Measurements from ENCODE around the gene CSTA. TPM values are rescaled to one million over a fixed set of nuclear protein-coding genes. Genes with fewer than 3 reads are reported as not detected.
"Not testable (repeated sequence)": the region's sequence is repeated elsewhere in the genome, so short reads cannot be mapped to it uniquely, and the experiment has no call there.

CSTA gene
- total RNA-seq, 6 experiments from 2014 or later = 4.2 to 19.3 (median 8.6) TPM

- Histone ChIP-seq H3K36me3 (no peaks in the 10 kb centered on the region), H3K27me3 (no peaks in the 10 kb centered on the region), H3K27ac (peak overlapping the region in 2 of 3 donors; percentile 70 to 72), H3K4me3 (no peak overlapping the region), H3K9me3 (no peaks in the 10 kb centered on the region), H3K4me1 (peaks cover 0 to 47% (median 11%) of the 10 kb centered on the region in 4 donors)
- intact Hi-C loops (cut with DNase I) = no loop called here
- no peak for DNase-seq
- no peak for ATAC-seq
- no peak for TF ChIP-seq POLR2A (IDR thresholded peaks at IDR 0.05)
- TF ChIP-seq CTCF (IDR thresholded peaks at IDR 0.05) = no peak
- 77% methylated on average over 2 of the region's 2 CpGs for WGBS (ENCODE audit: insufficient coverage, low coverage, low lambda C conversion rate, missing lambda C conversion rate)
These were observed 39.4 kb downstream of the CSTA start for GRCh38 chr3:122364490-122364889.

GRCh38 chr3:122365073-122365472 is 40.0 kb downstream of the CSTA start:
- Histone ChIP-seq H3K27me3 (no peaks in the 10 kb centered on the region), H3K9me3 (no peaks in the 10 kb centered on the region), H3K27ac (peak overlapping the region in 2 of 3 donors; percentile 70 to 72), H3K4me1 (peaks cover 0 to 47% (median 11%) of the 10 kb centered on the region in 4 donors), H3K36me3 (no peaks in the 10 kb centered on the region), H3K4me3 (no peak overlapping the region)
- intact Hi-C loops (cut with DNase I) = no loop called here
- 57% methylated on average over 1 of the region's 1 CpG for WGBS (ENCODE audit: insufficient coverage, low coverage, low lambda C conversion rate, missing lambda C conversion rate)
- no peak for DNase-seq
- TF ChIP-seq POLR2A (IDR thresholded peaks at IDR 0.05) = no peak
- TF ChIP-seq CTCF (IDR thresholded peaks at IDR 0.05) = no peak
- ATAC-seq = no peak

GRCh38 chr3:122365582-122366378 is 40.7 kb downstream of the CSTA start:
- peak overlapping the region in 2 of 3 donors; percentile 70 to 72 for H3K27ac ChIP-seq
- DNase-seq; H3K9me3 ChIP-seq; H3K36me3 ChIP-seq; intact Hi-C loops (cut with DNase I); H3K27me3 ChIP-seq; H3K4me3 ChIP-seq: not testable (repeated sequence)
- H3K4me1 ChIP-seq = peaks cover 0 to 47% (median 11%) of the 10 kb centered on the region in 4 donors
- TF ChIP-seq CTCF (IDR thresholded peaks at IDR 0.05) = peak in 1 of 4 donors; percentile 4
- WGBS (ENCODE audit: insufficient coverage, low coverage, low lambda C conversion rate, missing lambda C conversion rate) = 58% methylated on average over 9 of the region's 10 CpGs
- ATAC-seq = peak; percentile 85 to 96 (median 91)

GRCh38 chr3:122366379-122366749 is 41.3 kb downstream of the CSTA start:
- no peaks in the 10 kb centered on the region for H3K9me3 ChIP-seq
- intact Hi-C loops (cut with DNase I) = no loop called here
- 74% methylated on average over 5 of the region's 5 CpGs for WGBS (ENCODE audit: insufficient coverage, low coverage, low lambda C conversion rate, missing lambda C conversion rate)
- peaks cover 0 to 47% (median 11%) of the 10 kb centered on the region in 4 donors for H3K4me1 ChIP-seq
- peaks cover 0 to under 1% (median 0%) of the 10 kb centered on the region in 4 donors for H3K36me3 ChIP-seq
- no peaks in the 10 kb centered on the region for H3K27me3 ChIP-seq
- peak overlapping the region in 2 of 3 donors; percentile 70 to 72 for H3K27ac ChIP-seq
- ATAC-seq (peak in 3 of 4 donors; percentile 32 to 60 (median 41)), DNase-seq (no peak)
- TF ChIP-seq POLR2A (IDR thresholded peaks at IDR 0.05) (no peak), CTCF (IDR thresholded peaks at IDR 0.05) (no peak)
- H3K4me3 ChIP-seq = no peak overlapping the region

Measured in right lobe of liver (tissue), 6 donors.